Measurements from ENCODE around the gene CD160.

GRCh38 chr1:145710291-145711027, 8.8 kb upstream of the CD160 start:
- TF ChIP-seq MAX (IDR thresholded peaks at IDR 0.05) (no peak), EP300 (IDR thresholded peaks at IDR 0.05; ENCODE audit: borderline replicate concordance) (no peak), CEBPB (IDR thresholded peaks at IDR 0.05) (no peak), YY1 (IDR thresholded peaks at IDR 0.05; ENCODE audit: low read depth) (no peak), TAF1 (IDR thresholded peaks at IDR 0.05; ENCODE audit: low read depth) (no peak), TEAD4 (IDR thresholded peaks at IDR 0.05) (no peak), RAD21 (IDR thresholded peaks at IDR 0.05; ENCODE audit: low read depth) (no peak)

Measured in Ishikawa (cell line).